GM10248 (cell line): ENCODE data around the gene ME3.

Experiments
- CTCF ChIA-PET: fragments of 300-600 bp; sonication (Branson Sonifier 250); formaldehyde crosslinking; extraction: SDS; loops from one replicate; lab custom pipeline; 2021; ENCODE audit warnings: antibody characterized with exemption; lab: Yijun Ruan, JAX
- POLR2A ChIA-PET: fragments of 350-650 bp; sonication (Branson Sonifier 250); formaldehyde crosslinking; extraction: SDS; loops from one replicate; lab custom pipeline; 2020; ENCODE audit warnings: antibody characterized with exemption; lab: Yijun Ruan, JAX
- DNase-seq: peaks from one replicate; pipeline ENCODE4 v3.0.0; 2012; ENCODE audit errors: extremely low spot score
- CTCF ChIP-seq: IDR thresholded peaks from 2 replicates; pipeline ENCODE4 v1.5.1; 2012; ENCODE audit warnings: mild to moderate bottlenecking, low read depth; ENCODE audit errors: extremely low read depth, missing control alignments, control extremely low read depth

ME3 gene

GRCh38 chr11:86672007-86672621, at the start of gene ME3:
Gene ME3 (minus strand): TSS chr11:86672616.
- ChIA-PET CTCF (no interaction called here), POLR2A (no interaction called here)
- TF ChIP-seq CTCF: no peak
- peak; percentile 15 for DNase-seq

GRCh38 chr11:86722006-86722405, 49.6 kb upstream of the ME3 start:
- ChIA-PET POLR2A (no interaction called here), CTCF (interaction anchor here (0.8 to 1.0 kb wide), 2 partner anchors 28 to 30 kb away, joined by 3 read pairs; no protein-coding TSS in a partner anchor)
- DNase-seq: no peak
- TF ChIP-seq CTCF: no peak

GRCh38 chr11:86720546-86720945, 48.1 kb upstream of the ME3 start:
- DNase-seq: no peak
- TF ChIP-seq CTCF: no peak
- POLR2A ChIA-PET: no interaction called here
- CTCF ChIA-PET: interaction anchor here (1.2 kb wide), 1 partner anchor 82 kb away, joined by 3 read pairs; no protein-coding TSS in a partner anchor

GRCh38 chr11:86719781-86720463, 47.5 kb upstream of the ME3 start:
- no peak for TF ChIP-seq CTCF
- CTCF ChIA-PET: interaction anchor here (0.9 to 1.2 kb wide), 3 partner anchors 9 to 89 kb away, joined by 3 to 4 read pairs (median 3); no protein-coding TSS in a partner anchor
- no peak for DNase-seq
- POLR2A ChIA-PET: no interaction called here

- no peak for DNase-seq
- TF ChIP-seq CTCF: no peak
- ChIA-PET CTCF (interaction anchor here (0.9 to 1.1 kb wide), 2 partner anchors 10 to 90 kb away, joined by 3 to 4 read pairs; no protein-coding TSS in a partner anchor), POLR2A (no interaction called here)
These were observed 46.6 kb upstream of the ME3 start for GRCh38 chr11:86718999-86719398.

- CTCF ChIA-PET: interaction anchor here (0.9 kb wide), 1 partner anchor 9 kb away, joined by 3 read pairs; no protein-coding TSS in a partner anchor
- no peak for TF ChIP-seq CTCF
- no peak for DNase-seq
- POLR2A ChIA-PET: no interaction called here
These were observed 46.1 kb upstream of the ME3 start for GRCh38 chr11:86718521-86718920.
